Loucy (cell line): ENCODE data around the gene APOLD1.
A peak's percentile ranks its signal among the peaks of the same experiment; 100 is the strongest.

Source experiments
- H2AFZ ChIP-seq: fragments of 200-600 bp; sonication (generic); 2 replicates; pipeline ENCODE4 v1.6.0; 2016; ENCODE audit warnings: antibody characterized with exemption, mild to moderate bottlenecking, low read length, moderate library complexity
- H3F3A ChIP-seq: fragments of 200-600 bp; 2 replicates; pipeline ENCODE4 v1.6.0; 2016; ENCODE audit warnings: antibody characterized with exemption, low read depth, mild to moderate bottlenecking
- H3K27me3 ChIP-seq: fragments of 200-600 bp; sonication (generic); 2 replicates; pipeline ENCODE4 v1.6.1; 2014; ENCODE audit warnings: low read length, mild to moderate bottlenecking; ENCODE audit not compliant: insufficient read depth, poor library complexity, severe bottlenecking
- H3K36me3 ChIP-seq: fragments of 200-600 bp; sonication (generic); 2 replicates; pipeline ENCODE4 v1.6.1; 2016; ENCODE audit warnings: low read length; ENCODE audit not compliant: insufficient read depth
- H3K4me1 ChIP-seq: fragments of 200-600 bp; sonication (generic); 2 replicates; pipeline ENCODE4 v1.5.1; 2014; ENCODE audit warnings: low read length, mild to moderate bottlenecking; ENCODE audit not compliant: insufficient read depth, poor library complexity, severe bottlenecking
- H3K4me2 ChIP-seq: fragments of 200-600 bp; sonication (generic); 2 replicates; pipeline ENCODE4 v1.6.0; 2014; ENCODE audit warnings: antibody characterized with exemption, low read length, low read depth, mild to moderate bottlenecking; ENCODE audit not compliant: poor library complexity, severe bottlenecking
- H3K4me3 ChIP-seq: fragments of 200-600 bp; sonication (generic); 2 replicates; pipeline ENCODE4 v1.5.1; 2014; ENCODE audit warnings: low read length, mild to moderate bottlenecking, mixed read lengths; ENCODE audit not compliant: poor library complexity, severe bottlenecking
- H3K79me2 ChIP-seq: fragments of 200-600 bp; sonication (generic); 2 replicates; pipeline ENCODE4 v1.6.1; 2014; ENCODE audit warnings: low read length; ENCODE audit not compliant: insufficient read depth
- H3K9ac ChIP-seq: fragments of 200-600 bp; sonication (generic); 2 replicates; pipeline ENCODE4 v1.6.0; 2014; ENCODE audit warnings: mild to moderate bottlenecking, low read depth, low read length, moderate library complexity; ENCODE audit not compliant: poor library complexity, severe bottlenecking
- H3K9me2 ChIP-seq: fragments of 200-600 bp; sonication (generic); replicated peaks from 2 replicates; pipeline ENCODE4 v1.6.1; 2016; ENCODE audit warnings: low read depth, low read length, mixed read lengths
- H3K9me3 ChIP-seq: fragments of 200-600 bp; sonication (generic); 2 replicates; pipeline ENCODE4 v1.6.1; 2014; ENCODE audit warnings: mild to moderate bottlenecking, antibody characterized with exemption, low read length, low read depth; ENCODE audit not compliant: insufficient read depth
- H4K20me1 ChIP-seq: fragments of 200-600 bp; sonication (generic); 2 replicates; pipeline ENCODE4 v1.6.0; 2014; ENCODE audit warnings: antibody characterized with exemption, low read length, mild to moderate bottlenecking; ENCODE audit not compliant: insufficient read depth, poor library complexity, severe bottlenecking
- CTCF ChIP-seq: fragments of 200-600 bp; sonication (generic); conservative IDR thresholded peaks from 2 replicates; pipeline ENCODE4 v1.5.1; 2014; ENCODE audit warnings: mild to moderate bottlenecking, antibody characterized with exemption, low read length
- EZH2phosphoT487 ChIP-seq: fragments of 200-600 bp; IDR thresholded peaks from 2 replicates; pipeline ENCODE4 v1.6.1; 2018; ENCODE audit warnings: antibody characterized with exemption, mild to moderate bottlenecking, moderate library complexity, borderline replicate concordance

APOLD1 gene

GRCh38 chr12:12786706-12787601 is 1.5 kb downstream of the APOLD1 start:
- Histone ChIP-seq H3K9me3 (no peaks in the 10 kb centered on the region), H3K4me3 (peak overlapping the region; percentile 83), H4K20me1 (no peaks in the 10 kb centered on the region), H3K27me3 (no peaks in the 10 kb centered on the region), H3K79me2 (peaks cover 17% of the 10 kb centered on the region), H3K9ac (peak overlapping the region; percentile 82), H3K4me2 (peak overlapping the region; percentile 83), H3F3A (no peaks in the 10 kb centered on the region), H2AFZ (peak overlapping the region; percentile 91), H3K36me3 (no peaks in the 10 kb centered on the region), H3K4me1 (peaks cover 39% of the 10 kb centered on the region), H3K9me2 (no peaks in the 10 kb centered on the region)
- TF ChIP-seq CTCF (no peak; the same call in 1 of the 2 replicates), EZH2phosphoT487 (no peak)

GRCh38 chr12:12788131-12788530 is 2.7 kb downstream of the APOLD1 start:
- Histone ChIP-seq H2AFZ (no peak overlapping the region), H3F3A (no peaks in the 10 kb centered on the region), H3K4me2 (peak overlapping the region; percentile 83), H3K79me2 (peaks cover 17% of the 10 kb centered on the region), H4K20me1 (no peaks in the 10 kb centered on the region), H3K9me3 (no peaks in the 10 kb centered on the region), H3K9me2 (no peaks in the 10 kb centered on the region), H3K36me3 (no peaks in the 10 kb centered on the region), H3K27me3 (no peaks in the 10 kb centered on the region), H3K9ac (peak overlapping the region; percentile 82), H3K4me3 (peak overlapping the region; percentile 83), H3K4me1 (peaks cover 39% of the 10 kb centered on the region)
- no peak for TF ChIP-seq EZH2phosphoT487

GRCh38 chr12:12788675-12789368 is 3.4 kb downstream of the APOLD1 start:
- peak overlapping the region; percentile 82 for H3K9ac ChIP-seq
- 0 out of 2 replicates have a peak overlapping the region, but pooled peaks have one; percentile 38 for H2AFZ ChIP-seq
- TF ChIP-seq EZH2phosphoT487 = no peak
- peak; percentile 76 for TF ChIP-seq CTCF
- peaks cover 39% of the 10 kb centered on the region for H3K4me1 ChIP-seq
- H3F3A ChIP-seq = no peaks in the 10 kb centered on the region
- no peaks in the 10 kb centered on the region for H3K27me3 ChIP-seq
- no peaks in the 10 kb centered on the region for H3K9me2 ChIP-seq
- peak overlapping the region; percentile 12 for H3K4me3 ChIP-seq
- H3K36me3 ChIP-seq = no peaks in the 10 kb centered on the region
- H4K20me1 ChIP-seq = no peaks in the 10 kb centered on the region
- H3K79me2 ChIP-seq = peaks cover 17% of the 10 kb centered on the region
- H3K4me2 ChIP-seq = peak overlapping the region; percentile 83
- no peaks in the 10 kb centered on the region for H3K9me3 ChIP-seq
